ENCODE results near the gene GNG2. TPM values are rescaled to one million over a fixed set of nuclear protein-coding genes. Genes with fewer than 3 reads are reported as not detected.
A peak's percentile ranks its signal among the peaks of the same experiment; 100 is the strongest.

Gene GNG2
- total RNA-seq, 1 donor from 2014 or later = 5.8 TPM

DNA sequence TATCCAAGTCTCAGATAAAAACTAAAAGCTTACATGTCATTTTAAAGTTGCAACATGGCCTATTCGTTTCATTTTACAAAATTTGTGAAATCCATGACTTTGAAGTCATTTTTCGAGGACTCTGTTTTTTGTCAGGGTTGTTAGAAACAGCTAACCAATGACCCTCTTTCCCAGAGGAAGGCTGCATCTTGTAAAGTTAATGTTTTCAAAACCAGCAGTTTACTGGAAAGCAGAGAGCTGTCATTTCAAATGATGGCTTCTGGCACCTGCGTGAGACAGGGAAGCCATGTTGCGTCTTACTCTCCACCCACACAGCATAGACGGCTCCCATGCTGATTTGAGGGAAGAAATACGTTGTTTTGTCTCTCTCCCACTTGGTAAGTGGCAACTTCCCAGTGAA is 78.8 kb downstream of the GNG2 start:
- no peak for DNase-seq (ENCODE audit: low read depth in 2 of 2)

GRCh38 chr14:51939755-51940301 is 79.4 kb downstream of the GNG2 start:
- peak in 1 of 2 donors; percentile 30 for DNase-seq (ENCODE audit: low read depth in 2 of 2)

GRCh38 chr14:51942971-51943370 is 82.6 kb downstream of the GNG2 start:
- DNase-seq (ENCODE audit: low read depth in 2 of 2) = no peak

DNA sequence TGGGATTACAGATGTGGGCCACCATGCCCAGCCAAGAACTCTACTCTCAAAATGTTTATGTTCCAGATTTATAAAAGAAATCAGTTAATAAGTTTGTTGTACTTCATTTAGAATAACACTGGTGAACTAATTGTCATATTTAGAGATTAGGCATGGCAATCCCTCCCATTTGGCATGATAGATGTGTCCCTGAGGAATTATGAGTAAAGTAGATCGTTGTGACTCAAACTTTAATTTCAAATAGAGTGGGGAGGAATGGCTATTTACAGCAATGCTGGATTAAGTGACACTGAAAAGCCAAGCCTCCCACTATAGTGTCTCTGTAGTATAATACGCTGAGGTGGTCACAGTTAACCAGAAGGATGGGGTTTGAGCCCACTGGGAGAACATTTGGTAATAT is 89.6 kb downstream of the GNG2 start:
- no peak for DNase-seq (ENCODE audit: low read depth in 2 of 2)

- no peak for DNase-seq (ENCODE audit: low read depth in 2 of 2)
These were observed 91.2 kb downstream of the GNG2 start for GRCh38 chr14:51951656-51952055.

DNA sequence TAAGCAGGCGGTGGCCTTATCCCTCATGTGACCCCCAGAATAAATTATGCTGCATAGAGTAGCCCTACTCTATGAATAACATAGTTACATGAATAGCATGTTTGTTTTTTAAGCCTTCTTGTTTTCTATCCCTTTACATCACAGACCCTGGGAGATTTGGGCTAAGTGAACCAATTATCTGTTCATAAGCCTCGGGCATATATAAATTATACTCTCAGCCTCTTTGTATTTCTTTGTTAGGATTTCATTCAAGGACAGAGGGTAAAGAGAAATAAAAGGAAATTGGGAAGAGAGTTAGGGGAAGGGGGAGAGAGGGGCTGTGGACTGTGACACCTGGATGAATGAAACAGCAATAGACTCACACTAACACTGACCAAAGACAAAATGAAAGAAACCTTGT is 93.6 kb downstream of the GNG2 start:
- no peak for DNase-seq (ENCODE audit: low read depth in 2 of 2)

DNA sequence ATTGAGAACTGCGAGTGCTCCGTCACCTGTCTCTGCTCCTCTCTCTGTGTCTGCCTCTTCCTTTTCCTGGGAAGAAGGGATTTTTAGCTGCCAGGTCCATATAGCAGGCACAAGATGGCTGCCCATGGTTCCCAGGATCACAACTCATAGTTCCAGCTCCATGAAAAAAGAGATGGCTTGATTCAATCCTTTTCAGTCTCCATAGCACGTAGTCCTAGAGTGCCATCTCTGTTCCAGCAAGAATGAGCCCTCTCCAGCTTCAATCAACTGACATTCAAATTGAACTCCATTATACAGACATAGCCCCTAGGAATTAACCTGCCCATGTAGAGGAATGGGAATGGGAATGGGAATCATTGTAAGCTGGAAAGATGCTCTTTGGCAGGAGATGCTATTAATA is 94.2 kb downstream of the GNG2 start:
- no peak for DNase-seq (ENCODE audit: low read depth in 2 of 2)

GRCh38 chr14:51957950-51958349 is 97.5 kb downstream of the GNG2 start:
- peak; percentile 35 to 91 for DNase-seq (ENCODE audit: low read depth in 2 of 2)

DNA sequence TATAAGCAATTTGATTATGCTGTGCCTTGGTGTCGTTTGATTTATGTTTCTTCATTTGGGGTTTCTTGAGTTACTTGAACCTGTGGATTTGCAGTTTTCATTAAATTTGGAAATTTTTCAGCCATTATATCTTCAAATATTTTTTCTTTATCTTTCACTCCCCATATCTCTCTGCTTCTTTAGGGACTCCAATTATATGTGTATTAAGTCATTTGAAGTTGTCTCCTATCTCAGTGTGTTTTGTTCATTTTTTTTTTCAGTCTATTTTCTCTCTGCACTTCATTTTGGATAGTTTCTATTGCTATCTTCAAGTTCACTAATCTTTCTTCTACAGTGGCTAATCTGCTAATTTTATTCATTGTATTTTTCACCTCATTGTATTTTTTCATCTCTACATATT is 99.5 kb downstream of the GNG2 start:
- no peak for DNase-seq (ENCODE audit: low read depth in 2 of 2)

GRCh38 chr14:51960866-51961265 is 100.5 kb downstream of the GNG2 start:
- DNase-seq (ENCODE audit: low read depth in 2 of 2) = no peak

DNA sequence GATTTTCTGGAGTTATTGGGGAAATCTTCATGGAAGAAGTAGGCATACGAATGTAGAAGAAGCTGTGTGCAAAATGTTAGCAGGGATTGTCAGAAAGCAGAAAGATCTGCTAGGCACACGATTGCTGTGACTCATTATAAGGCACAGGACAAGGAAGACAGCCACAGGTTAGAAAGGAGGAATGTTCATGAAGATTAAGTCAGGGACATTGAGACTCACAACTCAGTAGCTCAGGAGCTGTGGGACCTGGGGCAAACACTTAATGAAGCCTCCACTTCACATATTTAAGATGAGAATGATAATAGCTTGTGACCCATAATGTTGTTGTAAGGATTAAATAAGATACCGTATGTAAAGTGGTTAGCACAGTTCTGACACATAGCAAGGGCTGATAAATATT is 102.3 kb downstream of the GNG2 start:
- peak in 1 of 2 donors; percentile 9 for DNase-seq (ENCODE audit: low read depth in 2 of 2)

DNA sequence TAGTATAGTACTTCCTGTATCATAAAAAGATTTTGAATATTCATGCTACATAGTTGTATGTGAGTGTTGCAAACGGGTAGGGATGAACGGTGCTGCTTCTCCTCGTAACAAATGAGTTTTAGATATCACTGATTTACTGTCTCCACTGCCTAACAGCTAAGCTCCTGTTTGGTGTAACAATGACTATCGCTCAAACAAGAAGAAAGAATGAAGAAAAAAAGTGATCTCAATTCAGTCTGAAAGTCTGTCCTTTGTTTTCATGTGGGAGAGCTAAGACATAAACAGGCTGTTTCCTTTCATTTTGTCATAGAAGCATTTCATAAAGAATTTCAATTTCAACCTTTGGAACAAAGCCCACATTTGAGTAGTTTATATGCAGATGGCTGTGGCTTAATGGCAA is 102.9 kb downstream of the GNG2 start:
- DNase-seq (ENCODE audit: low read depth in 2 of 2) = peak in 1 of 2 donors; percentile 72

GRCh38 chr14:51967521-51967920 is 107.1 kb downstream of the GNG2 start:
- no peak for DNase-seq (ENCODE audit: low read depth in 2 of 2)

GRCh38 chr14:51969852-51970540 is 109.6 kb downstream of the GNG2 start:
- DNase-seq (ENCODE audit: low read depth in 2 of 2) = no peak

DNA sequence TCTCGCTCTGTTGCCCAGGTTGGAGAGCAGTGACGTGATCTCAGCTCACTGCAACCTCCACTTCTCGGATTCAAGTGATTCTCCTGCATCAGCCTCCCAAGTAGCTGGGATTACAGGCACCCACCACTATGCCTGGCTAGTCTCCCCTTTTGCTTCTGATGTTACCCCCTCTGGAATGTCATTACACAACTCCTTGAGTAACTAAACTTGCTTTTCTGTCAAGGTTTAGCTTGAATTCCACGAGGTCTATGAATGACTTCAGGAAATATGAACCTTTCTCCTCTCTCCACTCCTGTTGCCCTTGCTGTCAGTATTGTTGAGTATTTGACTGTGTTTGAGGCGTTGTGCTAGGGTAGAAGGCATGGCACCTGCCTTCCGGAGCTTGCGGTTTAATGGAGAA is 112.2 kb downstream of the GNG2 start:
- no peak for DNase-seq (ENCODE audit: low read depth in 2 of 2)

DNA sequence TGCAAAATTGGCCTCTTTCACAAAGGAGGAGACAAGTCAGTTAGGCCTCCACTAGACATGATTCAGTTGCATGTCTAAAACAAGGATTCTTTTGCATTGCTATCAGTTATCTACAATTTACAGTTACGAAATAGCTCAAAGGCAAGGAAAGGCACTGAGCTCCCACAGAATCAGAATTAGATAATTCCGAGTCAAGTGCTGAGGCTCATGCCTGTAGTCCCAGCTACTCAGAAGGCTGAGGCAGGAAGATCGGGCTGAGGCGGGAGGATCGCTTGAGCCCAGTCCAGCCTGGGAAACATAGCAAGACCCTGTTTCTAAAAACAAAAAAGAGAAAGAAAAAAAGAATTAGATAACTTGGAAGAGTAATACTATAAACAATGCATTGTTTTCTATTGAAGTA is 116.7 kb downstream of the GNG2 start:
- no peak for DNase-seq (ENCODE audit: low read depth in 2 of 2)

DNA sequence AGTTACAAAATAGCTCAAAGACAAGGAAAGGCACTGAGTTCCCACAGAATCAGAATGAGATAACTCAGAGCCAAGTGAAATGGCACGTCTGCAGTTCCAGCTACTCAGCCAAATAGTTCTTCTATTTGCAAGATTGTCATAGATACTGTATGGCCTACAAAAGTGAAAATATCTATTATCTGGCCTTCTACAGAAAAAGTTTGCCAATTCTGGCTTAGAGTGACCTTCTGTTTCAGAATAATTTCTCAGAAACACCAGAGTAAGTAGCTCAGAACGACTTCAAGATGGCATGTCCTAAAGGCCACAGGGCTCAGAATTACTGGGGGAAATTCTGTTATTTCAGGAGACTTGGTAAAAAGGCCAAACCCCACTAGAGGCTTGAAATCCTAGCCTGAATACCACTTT is 118.3 kb downstream of the GNG2 start:
- DNase-seq (ENCODE audit: low read depth in 2 of 2) = no peak

GRCh38 chr14:51979088-51979709 is 118.8 kb downstream of the GNG2 start:
- peak; percentile 81 for DNase-seq (ENCODE audit: low read depth in 2 of 2)

- DNase-seq (ENCODE audit: low read depth in 2 of 2) = no peak
These were observed 120.9 kb downstream of the GNG2 start for GRCh38 chr14:51981218-51981854.

DNA sequence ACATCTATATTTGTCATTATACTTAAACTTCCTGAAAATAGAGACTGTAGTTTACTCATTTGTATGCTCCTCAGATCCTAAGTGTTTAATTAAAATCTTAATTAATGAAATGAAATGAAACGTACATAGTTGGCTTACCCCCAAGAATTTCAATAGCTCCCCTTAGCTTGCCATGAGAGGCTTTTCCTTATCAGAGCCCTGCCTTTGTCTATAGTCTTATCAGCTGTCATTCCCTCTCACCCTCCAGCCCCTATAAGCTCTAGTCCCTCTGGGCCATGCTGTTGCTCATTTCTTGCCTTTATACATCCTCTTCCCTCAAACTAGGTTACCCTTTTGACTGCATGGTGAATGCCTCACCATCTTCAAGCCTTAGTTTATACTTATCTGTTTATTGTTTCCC is 127.8 kb downstream of the GNG2 start:
- DNase-seq (ENCODE audit: low read depth in 2 of 2) = no peak

DNA sequence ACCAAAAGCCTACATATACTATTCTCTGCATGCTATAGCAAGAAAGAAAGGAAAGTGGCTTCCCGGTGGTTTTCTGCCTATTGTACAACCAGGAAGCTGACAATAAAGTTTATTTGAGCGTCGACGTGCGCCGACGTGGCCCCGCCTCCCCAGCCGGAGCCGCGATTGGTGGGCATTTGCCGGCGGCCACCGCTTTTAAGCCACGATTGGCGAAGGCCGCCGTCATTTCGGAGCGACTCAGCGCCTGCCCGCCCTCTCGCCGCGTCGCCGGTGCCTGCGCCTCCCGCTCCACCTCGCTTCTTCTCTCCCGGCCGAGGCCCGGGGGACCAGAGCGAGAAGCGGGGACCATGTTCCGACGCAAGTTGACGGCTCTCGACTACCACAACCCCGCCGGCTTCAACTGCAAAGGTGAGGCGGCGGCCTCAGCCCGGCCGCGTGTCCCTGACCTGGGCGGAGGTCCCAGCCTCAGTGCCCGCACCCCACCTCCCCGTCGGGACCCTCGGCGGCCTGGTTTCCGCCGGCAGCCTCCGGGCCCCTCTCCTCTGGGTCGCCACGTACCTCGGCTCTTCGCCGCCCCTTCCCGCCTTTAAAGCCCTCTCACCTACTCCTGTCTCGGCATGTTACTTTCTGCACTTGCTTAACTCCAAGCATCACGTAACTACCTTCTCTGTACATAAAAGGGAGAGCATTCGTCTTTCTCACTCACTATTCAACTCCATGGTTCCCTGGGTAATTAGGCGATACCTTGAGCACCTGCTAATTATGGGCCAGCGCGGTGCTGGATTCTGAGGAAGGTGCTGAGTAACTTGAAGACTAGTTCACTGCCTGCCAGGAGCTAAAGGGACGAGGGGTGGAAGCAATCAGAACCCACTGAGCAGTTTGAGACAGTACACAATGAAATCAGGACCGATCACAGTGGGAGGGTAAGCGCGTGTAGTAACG is 129.2 kb downstream of the GNG2 start, which contains the start of gene RTRAF:
TSS of gene RTRAF (plus strand) at position 254 of the 942 bp plus-strand sequence. CDS start at position 348, 94 bp downstream.
- DNase-seq (ENCODE audit: low read depth in 2 of 2) = peak; percentile 96 to 97

Data from lung microvascular endothelial cell (primary cell).